Nephron progenitor cell (in vitro differentiated cells): ENCODE measurements around the gene KRTAP10-7.

Experiments
- DNase-seq: peaks from one replicate; pipeline ENCODE4 v3.0.0; 2021
- H3K27ac Mint-ChIP-seq: 2 replicates; pipeline ENCODE4 v1.8.0; 2021; ENCODE audit warnings: mild to moderate bottlenecking, moderate library complexity, mixed read lengths
- H3K27me3 Mint-ChIP-seq: 2 replicates; pipeline ENCODE4 v1.8.0; 2021; ENCODE audit warnings: mild to moderate bottlenecking, low read depth, mixed read lengths; ENCODE audit not compliant: poor library complexity
- H3K36me3 Mint-ChIP-seq: 2 replicates; pipeline ENCODE4 v1.8.0; 2021; ENCODE audit warnings: low read depth, mixed read lengths
- H3K4me1 Mint-ChIP-seq: 2 replicates; pipeline ENCODE4 v1.8.0; 2021; ENCODE audit warnings: mixed read lengths
- H3K4me3 Mint-ChIP-seq: 2 replicates; pipeline ENCODE4 v1.8.0; 2021; ENCODE audit warnings: mild to moderate bottlenecking, moderate library complexity, mixed read lengths
- H3K9me3 Mint-ChIP-seq: 2 replicates; pipeline ENCODE4 v1.8.0; 2021; ENCODE audit warnings: mild to moderate bottlenecking, moderate library complexity, mixed read lengths
- TF ChIP-seq, protein P1 (sequence below): fragments of 200-600 bp; sonication (generic); IDR thresholded peaks from 2 replicates; pipeline ENCODE4 v1.5.0; 2021; ENCODE audit warnings: antibody characterized with exemption

The KRTAP10-7 gene

DNA sequence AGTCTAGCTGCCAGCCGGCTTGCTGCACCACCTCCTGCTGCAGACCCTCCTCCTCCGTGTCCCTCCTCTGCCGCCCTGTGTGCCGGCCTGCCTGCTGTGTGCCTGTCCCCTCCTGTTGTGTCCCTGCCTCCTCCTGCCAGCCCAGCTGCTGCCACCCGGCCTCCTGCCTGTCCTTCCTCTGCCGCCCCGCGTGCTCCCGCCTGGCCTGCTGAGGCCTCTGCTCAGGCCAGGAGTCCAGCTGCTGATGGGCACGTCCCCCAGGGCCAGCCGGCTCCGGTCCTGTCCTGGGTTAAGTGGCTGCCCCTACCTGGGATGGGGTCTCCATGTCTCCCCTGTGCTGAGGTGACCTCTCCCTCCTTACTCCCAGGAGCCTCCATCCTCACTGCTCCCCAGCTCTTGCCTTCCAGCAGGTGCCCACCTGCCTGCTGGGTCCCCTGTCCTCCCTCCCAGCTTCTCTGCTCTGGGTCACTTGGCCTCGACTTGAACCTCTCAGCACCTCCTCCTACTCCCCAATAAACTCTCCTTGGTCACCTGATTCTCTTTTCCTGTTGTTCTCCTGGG, 12.4 kb downstream of the KRTAP10-7 start:
- Mint-ChIP-seq H3K9me3 (peaks cover 42% of the 10 kb centered on the region), H3K4me1 (peaks cover 28% of the 10 kb centered on the region), H3K36me3 (peaks cover 13% of the 10 kb centered on the region), H3K27ac (no peak overlapping the region), H3K27me3 (peaks cover 9% of the 10 kb centered on the region), H3K4me3 (no peak overlapping the region)
- no peak for DNase-seq
- TF ChIP-seq, protein P1, sequence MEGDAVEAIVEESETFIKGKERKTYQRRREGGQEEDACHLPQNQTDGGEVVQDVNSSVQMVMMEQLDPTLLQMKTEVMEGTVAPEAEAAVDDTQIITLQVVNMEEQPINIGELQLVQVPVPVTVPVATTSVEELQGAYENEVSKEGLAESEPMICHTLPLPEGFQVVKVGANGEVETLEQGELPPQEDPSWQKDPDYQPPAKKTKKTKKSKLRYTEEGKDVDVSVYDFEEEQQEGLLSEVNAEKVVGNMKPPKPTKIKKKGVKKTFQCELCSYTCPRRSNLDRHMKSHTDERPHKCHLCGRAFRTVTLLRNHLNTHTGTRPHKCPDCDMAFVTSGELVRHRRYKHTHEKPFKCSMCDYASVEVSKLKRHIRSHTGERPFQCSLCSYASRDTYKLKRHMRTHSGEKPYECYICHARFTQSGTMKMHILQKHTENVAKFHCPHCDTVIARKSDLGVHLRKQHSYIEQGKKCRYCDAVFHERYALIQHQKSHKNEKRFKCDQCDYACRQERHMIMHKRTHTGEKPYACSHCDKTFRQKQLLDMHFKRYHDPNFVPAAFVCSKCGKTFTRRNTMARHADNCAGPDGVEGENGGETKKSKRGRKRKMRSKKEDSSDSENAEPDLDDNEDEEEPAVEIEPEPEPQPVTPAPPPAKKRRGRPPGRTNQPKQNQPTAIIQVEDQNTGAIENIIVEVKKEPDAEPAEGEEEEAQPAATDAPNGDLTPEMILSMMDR = no peak

DNA sequence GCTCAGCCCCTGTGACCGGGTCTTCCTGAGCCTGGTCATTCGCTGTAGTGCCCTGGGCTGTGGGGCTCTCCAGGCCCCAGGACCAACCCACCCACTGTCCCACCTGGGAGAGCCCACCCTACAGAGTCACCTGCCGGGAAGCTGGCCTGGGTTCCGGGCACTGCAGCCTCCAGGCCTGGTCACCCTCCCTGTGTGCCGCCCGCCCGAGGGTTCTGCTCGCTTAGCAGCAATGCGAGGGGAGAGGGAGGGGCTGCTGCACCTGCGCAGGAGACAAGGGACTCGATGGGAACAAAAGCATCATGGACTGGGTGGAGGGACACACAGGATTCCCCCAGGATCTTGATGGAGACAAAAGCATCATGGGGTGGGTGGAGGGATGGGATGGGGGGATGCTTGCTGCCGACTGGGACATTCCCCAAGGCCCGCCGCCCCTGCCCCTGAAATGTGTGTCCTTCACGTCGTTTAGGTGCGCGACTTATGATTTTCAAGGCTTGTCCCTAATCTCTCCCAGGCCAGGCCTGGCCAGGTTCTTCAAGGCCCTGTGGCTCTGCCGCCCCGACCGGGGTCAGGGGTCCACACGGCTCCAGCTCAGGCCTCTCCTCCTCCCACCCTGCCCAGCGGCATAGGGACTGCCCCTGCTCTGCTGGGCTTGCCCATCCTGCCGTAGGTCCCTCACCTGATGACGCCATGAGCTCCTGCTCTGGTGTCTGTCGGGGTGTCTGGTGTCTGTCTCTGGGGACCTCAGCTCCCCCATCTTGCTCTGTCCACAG, 13.2 kb downstream of the KRTAP10-7 start:
- no peak overlapping the region for H3K4me3 Mint-ChIP-seq
- H3K27ac Mint-ChIP-seq = no peak overlapping the region
- H3K36me3 Mint-ChIP-seq = peaks cover 13% of the 10 kb centered on the region
- TF ChIP-seq, protein P1 = no peak
- peaks cover 43% of the 10 kb centered on the region for H3K9me3 Mint-ChIP-seq
- H3K27me3 Mint-ChIP-seq = peaks cover 9% of the 10 kb centered on the region
- DNase-seq = no peak
- peaks cover 28% of the 10 kb centered on the region for H3K4me1 Mint-ChIP-seq

DNA sequence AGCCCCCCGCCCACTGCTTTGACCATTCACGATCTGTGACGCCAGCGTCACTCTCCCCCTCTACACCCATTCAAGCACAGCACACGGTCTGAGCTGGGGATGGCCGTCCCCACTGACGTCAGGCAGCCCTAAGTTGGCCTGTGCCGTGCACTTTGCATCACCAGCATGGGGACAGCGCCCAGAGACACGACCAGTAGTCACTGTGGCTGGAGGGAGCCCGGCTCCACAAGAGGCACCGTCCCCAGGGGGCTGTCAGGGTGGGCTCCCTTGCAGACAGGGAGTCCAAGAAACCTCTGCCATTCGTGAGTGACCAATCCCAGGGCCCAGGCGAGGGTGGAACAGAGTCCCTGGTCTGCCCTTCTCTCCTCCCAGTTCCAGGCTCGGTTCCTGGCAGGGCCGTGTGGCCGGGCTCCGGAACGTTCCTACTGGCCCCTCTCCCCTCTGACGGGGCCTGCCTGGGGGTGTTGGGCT, 13.8 kb downstream of the KRTAP10-7 start:
- DNase-seq = no peak
- Mint-ChIP-seq H3K4me3 (no peak overlapping the region), H3K4me1 (peaks cover 28% of the 10 kb centered on the region)

DNA sequence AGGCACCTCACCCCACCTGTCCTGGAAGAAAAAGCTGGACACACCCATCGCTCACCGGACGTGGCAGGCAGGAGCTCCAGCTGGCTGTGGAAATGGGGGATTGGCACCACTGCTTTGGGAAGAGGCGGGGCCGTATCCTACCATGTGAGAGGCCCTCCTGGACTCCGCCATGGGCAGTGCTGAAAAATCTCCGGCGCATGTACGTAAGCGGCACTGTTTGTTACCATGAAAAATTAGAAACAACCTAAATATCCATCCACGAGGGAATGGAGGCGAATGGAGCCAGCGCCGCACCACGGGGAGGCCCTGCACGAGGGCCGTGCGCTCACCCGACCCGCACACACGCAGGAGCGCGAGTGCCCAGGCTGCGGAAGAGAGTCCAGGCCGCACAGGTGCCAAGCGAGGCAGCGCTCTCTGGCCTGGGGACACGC, 14.6 kb downstream of the KRTAP10-7 start:
- H3K27ac Mint-ChIP-seq = no peak overlapping the region
- peaks cover under 1% of the 10 kb centered on the region for H3K36me3 Mint-ChIP-seq
- H3K4me3 Mint-ChIP-seq = no peak overlapping the region
- peaks cover 28% of the 10 kb centered on the region for H3K4me1 Mint-ChIP-seq
- TF ChIP-seq, protein P1 = no peak
- peaks cover 43% of the 10 kb centered on the region for H3K9me3 Mint-ChIP-seq
- H3K27me3 Mint-ChIP-seq = peaks cover 7% of the 10 kb centered on the region
- no peak for DNase-seq

More for the DNA sequence above, 13.8 kb downstream of the KRTAP10-7 start:
- H3K36me3 Mint-ChIP-seq = peaks cover 9% of the 10 kb centered on the region
- peaks cover 43% of the 10 kb centered on the region for H3K9me3 Mint-ChIP-seq
- TF ChIP-seq, protein P1 = no peak
- peaks cover 9% of the 10 kb centered on the region for H3K27me3 Mint-ChIP-seq
- peak overlapping the region; percentile 93 for H3K27ac Mint-ChIP-seq

DNA sequence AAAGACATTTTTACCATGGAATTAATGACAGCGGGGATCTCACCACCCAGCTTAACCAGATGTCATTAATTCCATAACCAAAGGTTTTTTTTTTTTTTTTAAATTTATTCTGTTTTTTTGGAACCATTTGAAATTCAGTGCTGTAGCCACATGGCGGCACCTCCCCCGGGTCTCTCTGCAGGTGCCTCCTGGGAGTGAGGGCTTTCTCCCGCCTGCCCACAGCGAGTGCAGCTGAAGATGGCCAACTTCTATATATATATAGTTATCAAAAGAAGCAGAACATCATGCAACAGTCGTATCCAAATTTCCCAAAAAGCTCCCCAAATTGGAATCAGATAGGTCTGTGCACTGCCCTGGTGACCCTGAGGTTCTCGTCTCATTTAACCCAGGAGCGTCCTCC, 15.1 kb downstream of the KRTAP10-7 start:
- no peak for DNase-seq
- Mint-ChIP-seq H3K27me3 (peaks cover 7% of the 10 kb centered on the region), H3K9me3 (peaks cover 42% of the 10 kb centered on the region), H3K36me3 (peaks cover under 1% of the 10 kb centered on the region), H3K27ac (no peak overlapping the region), H3K4me1 (peaks cover 28% of the 10 kb centered on the region), H3K4me3 (no peak overlapping the region)
- TF ChIP-seq, protein P1 = no peak
